GM12878 (cell line): ENCODE data around the gene C4orf33. TPM values are rescaled to one million over a fixed set of nuclear protein-coding genes. Genes with fewer than 3 reads are reported as not detected.

ENCODE experiments used
- ATAC-seq: fragments of 200-7000 bp; cut with Tn5 transposase; 3 replicates; pipeline ENCODE4 v1.9.1; 2020; ENCODE audit warnings: mild to moderate bottlenecking, moderate library complexity
- BruUV-seq: library from RNA; stranded (reverse); fragments of 400-500 nt; replicated peaks from 2 replicates; lab custom pipeline; 2021; lab: Mats Ljungman, UMichigan
- CTCF ChIA-PET: fragments of 300-600 bp; sonication (Branson Sonifier 250); formaldehyde crosslinking; extraction: SDS; loops from one replicate; lab custom pipeline; 2021; ENCODE audit warnings: inconsistent platforms; lab: Yijun Ruan, JAX
- POLR2A ChIA-PET: fragments of 350-600 bp; formaldehyde crosslinking; extraction: SDS; loops from one replicate; lab custom pipeline; 2021; ENCODE audit warnings: inconsistent platforms; lab: Charles Lee
- RAD21 ChIA-PET: fragments of 300-600 bp; sonication (Branson Sonifier 250); formaldehyde crosslinking; loops from one replicate; lab custom pipeline; 2023; ENCODE audit warnings: antibody characterized with exemption; ENCODE audit not compliant: unreplicated experiment; lab: Charles Lee
- SMC1A ChIA-PET: fragments of 300-600 bp; sonication (Branson Sonifier 250); formaldehyde crosslinking; loops from one replicate; lab custom pipeline; 2023; ENCODE audit not compliant: unreplicated experiment, uncharacterized antibody; lab: Charles Lee
- DNase-seq: peaks from one replicate; pipeline ENCODE4 v3.0.0-alpha.2; 2011; ENCODE audit warnings: low read depth, low spot score
- FAIRE-seq: peaks from 3 replicates; lab custom pipeline; 2011; peaks lifted over from hg19 to GRCh38; lab: Jason Lieb, UNC
- H2AFZ ChIP-seq: 2 replicates; pipeline ENCODE4 v1.6.0; 2011; ENCODE audit warnings: low read depth, low read length, control low read depth; ENCODE audit not compliant: control insufficient read depth
- H3K27ac ChIP-seq: 2 replicates; pipeline ENCODE4 v1.5.1; 2011; ENCODE audit warnings: control low read depth; ENCODE audit not compliant: control insufficient read depth, insufficient read depth
- H3K27me3 ChIP-seq, 2 experiments: replicated peaks in 1 of 2; 2 replicates each; pipeline versions ENCODE4 v1.6.0 to v1.6.1; 2011; ENCODE audit warnings: low read length in 1 of 2; ENCODE audit not compliant: control insufficient read depth in 2 of 2, insufficient read depth in 2 of 2
- H3K36me3 ChIP-seq, 2 experiments: 2 replicates each; pipeline ENCODE4 v1.5.1; 2011; ENCODE audit warnings: low read length in 1 of 2; ENCODE audit not compliant: control insufficient read depth in 2 of 2, insufficient read depth in 2 of 2
- H3K4me1 ChIP-seq: 2 replicates; pipeline ENCODE4 v1.6.1; 2011; ENCODE audit warnings: mild to moderate bottlenecking, low read length, moderate library complexity, mixed read lengths; ENCODE audit not compliant: control insufficient read depth, insufficient read depth
- H3K4me2 ChIP-seq: 2 replicates; pipeline ENCODE4 v1.6.0; 2011; ENCODE audit warnings: control low read depth; ENCODE audit not compliant: control insufficient read depth, insufficient read depth
- H3K4me3 ChIP-seq: fragments of 200-600 bp; sonication (generic); 2 replicates; pipeline ENCODE4 v1.5.1; 2016
- H3K79me2 ChIP-seq: 2 replicates; pipeline ENCODE4 v1.6.0; 2011; ENCODE audit warnings: low read length; ENCODE audit not compliant: control insufficient read depth, insufficient read depth
- H3K9ac ChIP-seq: 2 replicates; pipeline ENCODE4 v1.8.0; 2011; ENCODE audit warnings: low read length, control low read depth, mixed read lengths; ENCODE audit not compliant: control insufficient read depth, insufficient read depth
- H3K9me3 ChIP-seq: replicated peaks from 3 replicates; pipeline ENCODE4 v1.5.1; 2011; ENCODE audit warnings: mild to moderate bottlenecking, low read length; ENCODE audit not compliant: control insufficient read depth, insufficient read depth
- H4K20me1 ChIP-seq: 2 replicates; pipeline ENCODE4 v1.6.0; 2011; ENCODE audit not compliant: control insufficient read depth, insufficient read depth
- CBFB ChIP-seq: IDR thresholded peaks from 2 replicates; pipeline ENCODE4 v1.6.1; 2016; ENCODE audit warnings: antibody characterized with exemption, low read depth
- NFYB ChIP-seq: IDR thresholded peaks from 2 replicates; pipeline ENCODE4 v1.6.1; 2011; ENCODE audit warnings: low read depth, mild to moderate bottlenecking, low read length, improper control_type of control experiment, moderate library complexity; ENCODE audit not compliant: insufficient read depth
- POLR2A ChIP-seq: IDR thresholded peaks from 2 replicates; pipeline ENCODE4 v1.6.1; 2011; ENCODE audit warnings: low read depth, mild to moderate bottlenecking, low read length
- RUNX3 ChIP-seq: IDR thresholded peaks from 2 replicates; pipeline ENCODE4 v1.6.1; 2012; ENCODE audit warnings: low read length, inconsistent platforms
- SIN3A ChIP-seq: IDR thresholded peaks from 2 replicates; pipeline ENCODE4 v1.6.1; 2012; ENCODE audit warnings: low read depth, low read length, improper control_type of control experiment
- in situ Hi-C: fragments of 300-500 bp; cut with MboI; formaldehyde crosslinking; loops from 9 replicates; pipeline ENCODE4 v1.14.3; 2018; ENCODE audit warnings: mixed read lengths
- intact Hi-C: fragments of 100-400 bp; cut with micrococcal nuclease; formaldehyde crosslinking; loops from one replicate; pipeline ENCODE4 v1.14.2; 2022; ENCODE audit not compliant: unreplicated experiment
- polyA plus RNA-seq, 11 experiments: library from polyadenylated mRNA; depleted of rRNA in 4 of 11; unstranded in 6 of 11; stranded (reverse) in 5 of 11; fragments of >200 nt; fragmentation: Nextera tagmentation in 4 of 11; fragmentation: Illumina TruSeq in 1 of 11; extraction: Ambion mirVana in 4 of 11; extraction: Trizol in 1 of 11; gene quantifications; 1 replicate in 1 of 11; 2 replicates in 10 of 11; pipeline versions ENCODE4 v1.2.1 to v1.2.3, GENCODE V29; 2011 to 2016; ENCODE audit warnings: inconsistent platforms in 2 of 11, missing spikeins in 2 of 11, low read depth in 1 of 11
- total RNA-seq, 4 experiments: library from RNA; depleted of rRNA in 3 of 4; stranded (reverse); fragments of >200 nt in 3 of 4; fragmentation: Illumina TruSeq in 1 of 4; extraction: Trizol in 1 of 4; gene quantifications; 2 replicates each; pipeline versions ENCODE4 v1.2.1 to v1.2.3, GENCODE V29; 2013 to 2021
- TF ChIP-seq, protein P1 (sequence below): IDR thresholded peaks from 2 replicates; pipeline ENCODE4 v1.6.1; 2012; ENCODE audit warnings: mild to moderate bottlenecking, low read depth, low read length
- TF ChIP-seq, protein P2 (sequence below): fragments of 450-650 bp; IDR thresholded peaks from 2 replicates; pipeline ENCODE4 v1.6.1; 2017; ENCODE audit warnings: borderline replicate concordance
- TF ChIP-seq, protein P3 (sequence below), 3 experiments: IDR thresholded peaks in 2 of 3; conservative IDR thresholded peaks in 1 of 3; 2 replicates each; pipeline ENCODE4 v1.5.1; 2011; ENCODE audit warnings: low read depth in 3 of 3, low read length in 3 of 3, mild to moderate bottlenecking in 3 of 3, control low read depth in 2 of 3, moderate library complexity in 2 of 3, inconsistent platforms in 1 of 3, mixed read lengths in 1 of 3; ENCODE audit not compliant: control insufficient read depth in 2 of 3, insufficient read depth in 1 of 3; ENCODE audit errors: extremely low read depth in 1 of 3
- TF ChIP-seq, protein P4 (sequence below): fragments of 450-650 bp; IDR thresholded peaks from 2 replicates; pipeline ENCODE4 v1.6.1; 2016; ENCODE audit warnings: mild to moderate bottlenecking

Gene C4orf33
- total and polyA plus RNA-seq, 10 of the 15 experiments (the other 5 are each of a cell fraction or from before 2014, with no cell fraction given) = 10.2 to 29.8 (median 20.3) TPM

- FAIRE-seq (no peak), DNase-seq (no peak), ATAC-seq (no peak)
- no peak overlapping the region for H3K9ac ChIP-seq
- H2AFZ ChIP-seq = no peak overlapping the region
- BruUV-seq = no TSS peak
- no peak overlapping the region for H3K27ac ChIP-seq
- no peak overlapping the region for H3K4me3 ChIP-seq
- peaks cover 16 to 21% of the 10 kb centered on the region in 2 experiments for H3K36me3 ChIP-seq
- no peaks in the 10 kb centered on the region for H4K20me1 ChIP-seq
- ChIA-PET CTCF (no interaction called here), SMC1A (no interaction called here), RAD21 (no interaction called here), POLR2A (no interaction called here)
- intact Hi-C loops = no loop called here
- no peaks in the 10 kb centered on the region for H3K27me3 ChIP-seq
- TF ChIP-seq NFYB = no peak
- TF ChIP-seq, protein P1, sequence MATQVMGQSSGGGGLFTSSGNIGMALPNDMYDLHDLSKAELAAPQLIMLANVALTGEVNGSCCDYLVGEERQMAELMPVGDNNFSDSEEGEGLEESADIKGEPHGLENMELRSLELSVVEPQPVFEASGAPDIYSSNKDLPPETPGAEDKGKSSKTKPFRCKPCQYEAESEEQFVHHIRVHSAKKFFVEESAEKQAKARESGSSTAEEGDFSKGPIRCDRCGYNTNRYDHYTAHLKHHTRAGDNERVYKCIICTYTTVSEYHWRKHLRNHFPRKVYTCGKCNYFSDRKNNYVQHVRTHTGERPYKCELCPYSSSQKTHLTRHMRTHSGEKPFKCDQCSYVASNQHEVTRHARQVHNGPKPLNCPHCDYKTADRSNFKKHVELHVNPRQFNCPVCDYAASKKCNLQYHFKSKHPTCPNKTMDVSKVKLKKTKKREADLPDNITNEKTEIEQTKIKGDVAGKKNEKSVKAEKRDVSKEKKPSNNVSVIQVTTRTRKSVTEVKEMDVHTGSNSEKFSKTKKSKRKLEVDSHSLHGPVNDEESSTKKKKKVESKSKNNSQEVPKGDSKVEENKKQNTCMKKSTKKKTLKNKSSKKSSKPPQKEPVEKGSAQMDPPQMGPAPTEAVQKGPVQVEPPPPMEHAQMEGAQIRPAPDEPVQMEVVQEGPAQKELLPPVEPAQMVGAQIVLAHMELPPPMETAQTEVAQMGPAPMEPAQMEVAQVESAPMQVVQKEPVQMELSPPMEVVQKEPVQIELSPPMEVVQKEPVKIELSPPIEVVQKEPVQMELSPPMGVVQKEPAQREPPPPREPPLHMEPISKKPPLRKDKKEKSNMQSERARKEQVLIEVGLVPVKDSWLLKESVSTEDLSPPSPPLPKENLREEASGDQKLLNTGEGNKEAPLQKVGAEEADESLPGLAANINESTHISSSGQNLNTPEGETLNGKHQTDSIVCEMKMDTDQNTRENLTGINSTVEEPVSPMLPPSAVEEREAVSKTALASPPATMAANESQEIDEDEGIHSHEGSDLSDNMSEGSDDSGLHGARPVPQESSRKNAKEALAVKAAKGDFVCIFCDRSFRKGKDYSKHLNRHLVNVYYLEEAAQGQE = no peak
- TF ChIP-seq, protein P2, sequence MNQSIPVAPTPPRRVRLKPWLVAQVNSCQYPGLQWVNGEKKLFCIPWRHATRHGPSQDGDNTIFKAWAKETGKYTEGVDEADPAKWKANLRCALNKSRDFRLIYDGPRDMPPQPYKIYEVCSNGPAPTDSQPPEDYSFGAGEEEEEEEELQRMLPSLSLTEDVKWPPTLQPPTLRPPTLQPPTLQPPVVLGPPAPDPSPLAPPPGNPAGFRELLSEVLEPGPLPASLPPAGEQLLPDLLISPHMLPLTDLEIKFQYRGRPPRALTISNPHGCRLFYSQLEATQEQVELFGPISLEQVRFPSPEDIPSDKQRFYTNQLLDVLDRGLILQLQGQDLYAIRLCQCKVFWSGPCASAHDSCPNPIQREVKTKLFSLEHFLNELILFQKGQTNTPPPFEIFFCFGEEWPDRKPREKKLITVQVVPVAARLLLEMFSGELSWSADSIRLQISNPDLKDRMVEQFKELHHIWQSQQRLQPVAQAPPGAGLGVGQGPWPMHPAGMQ = no peak
- no peak for TF ChIP-seq POLR2A
- no peak for TF ChIP-seq SIN3A
- TF ChIP-seq CBFB = no peak
- TF ChIP-seq, protein P3, sequence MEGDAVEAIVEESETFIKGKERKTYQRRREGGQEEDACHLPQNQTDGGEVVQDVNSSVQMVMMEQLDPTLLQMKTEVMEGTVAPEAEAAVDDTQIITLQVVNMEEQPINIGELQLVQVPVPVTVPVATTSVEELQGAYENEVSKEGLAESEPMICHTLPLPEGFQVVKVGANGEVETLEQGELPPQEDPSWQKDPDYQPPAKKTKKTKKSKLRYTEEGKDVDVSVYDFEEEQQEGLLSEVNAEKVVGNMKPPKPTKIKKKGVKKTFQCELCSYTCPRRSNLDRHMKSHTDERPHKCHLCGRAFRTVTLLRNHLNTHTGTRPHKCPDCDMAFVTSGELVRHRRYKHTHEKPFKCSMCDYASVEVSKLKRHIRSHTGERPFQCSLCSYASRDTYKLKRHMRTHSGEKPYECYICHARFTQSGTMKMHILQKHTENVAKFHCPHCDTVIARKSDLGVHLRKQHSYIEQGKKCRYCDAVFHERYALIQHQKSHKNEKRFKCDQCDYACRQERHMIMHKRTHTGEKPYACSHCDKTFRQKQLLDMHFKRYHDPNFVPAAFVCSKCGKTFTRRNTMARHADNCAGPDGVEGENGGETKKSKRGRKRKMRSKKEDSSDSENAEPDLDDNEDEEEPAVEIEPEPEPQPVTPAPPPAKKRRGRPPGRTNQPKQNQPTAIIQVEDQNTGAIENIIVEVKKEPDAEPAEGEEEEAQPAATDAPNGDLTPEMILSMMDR (IDR thresholded peaks at IDR 0.05 in 2 of 3, conservative IDR thresholded peaks at IDR 0.05 in 1 of 3; ENCODE audit: control insufficient read depth in 2 of 3, extremely low read depth in 1 of 3, insufficient read depth in 1 of 3, low read depth in 3 of 3, low read length in 3 of 3) = no peak
- TF ChIP-seq, protein P4, sequence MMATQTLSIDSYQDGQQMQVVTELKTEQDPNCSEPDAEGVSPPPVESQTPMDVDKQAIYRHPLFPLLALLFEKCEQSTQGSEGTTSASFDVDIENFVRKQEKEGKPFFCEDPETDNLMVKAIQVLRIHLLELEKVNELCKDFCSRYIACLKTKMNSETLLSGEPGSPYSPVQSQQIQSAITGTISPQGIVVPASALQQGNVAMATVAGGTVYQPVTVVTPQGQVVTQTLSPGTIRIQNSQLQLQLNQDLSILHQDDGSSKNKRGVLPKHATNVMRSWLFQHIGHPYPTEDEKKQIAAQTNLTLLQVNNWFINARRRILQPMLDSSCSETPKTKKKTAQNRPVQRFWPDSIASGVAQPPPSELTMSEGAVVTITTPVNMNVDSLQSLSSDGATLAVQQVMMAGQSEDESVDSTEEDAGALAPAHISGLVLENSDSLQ = no peak
- no peak for TF ChIP-seq RUNX3
- H3K79me2 ChIP-seq = peaks cover 21% of the 10 kb centered on the region
- in situ Hi-C loops = no loop called here
- H3K4me1 ChIP-seq = no peaks in the 10 kb centered on the region
- H3K9me3 ChIP-seq = peaks cover 28% of the 10 kb centered on the region
- no peak overlapping the region for H3K4me2 ChIP-seq
Observed at GRCh38 chr4:129080129-129080528, 15.8 kb upstream of the C4orf33 start.
